HL-60/S4 (cell line): ENCODE data around the gene IQCE.

Experiments
- in situ Hi-C: fragments of 300-500 bp; cut with MboI; formaldehyde crosslinking; loops from 2 replicates; pipeline ENCODE4 v1.14.3; 2022; ENCODE audit warnings: low sequenced_read_pairs

Gene IQCE

GRCh38 chr7:2643386-2644219 is 84.8 kb downstream of the IQCE start:
- in situ Hi-C loops = no loop called here

GRCh38 chr7:2644220-2644561 is 85.4 kb downstream of the IQCE start:
- in situ Hi-C loops = no loop called here

- in situ Hi-C loops = no loop called here
These were observed 85.9 kb downstream of the IQCE start for GRCh38 chr7:2644562-2645273.

- in situ Hi-C loops = no loop called here
These were observed 86.6 kb downstream of the IQCE start for GRCh38 chr7:2645274-2645868.

GRCh38 chr7:2646336-2646679 is 87.5 kb downstream of the IQCE start:
- in situ Hi-C loops = no loop called here

GRCh38 chr7:2646680-2647571 is 88.1 kb downstream of the IQCE start:
- in situ Hi-C loops = no loop called here

- in situ Hi-C loops = no loop called here
These were observed 88.9 kb downstream of the IQCE start for GRCh38 chr7:2647594-2648172.

GRCh38 chr7:2649139-2649838 is 90.5 kb downstream of the IQCE start:
- in situ Hi-C loops = no loop called here

- in situ Hi-C loops = no loop called here
These were observed 91.2 kb downstream of the IQCE start for GRCh38 chr7:2649991-2650390.

GRCh38 chr7:2650451-2650850 is 91.7 kb downstream of the IQCE start:
- in situ Hi-C loops = no loop called here

GRCh38 chr7:2651336-2651735 is 92.6 kb downstream of the IQCE start:
- in situ Hi-C loops = no loop called here

- in situ Hi-C loops = no loop called here
These were observed 93.3 kb downstream of the IQCE start for GRCh38 chr7:2651847-2652735.

GRCh38 chr7:2652736-2653060 is 93.9 kb downstream of the IQCE start:
- in situ Hi-C loops = no loop called here

GRCh38 chr7:2654059-2654458 is 95.3 kb downstream of the IQCE start:
- in situ Hi-C loops = no loop called here

GRCh38 chr7:2655870-2656614 is 97.3 kb downstream of the IQCE start:
- in situ Hi-C loops = no loop called here

- in situ Hi-C loops = no loop called here
These were observed 98.4 kb downstream of the IQCE start for GRCh38 chr7:2657208-2657607.

GRCh38 chr7:2657920-2658671 is 99.3 kb downstream of the IQCE start:
- in situ Hi-C loops = no loop called here

GRCh38 chr7:2658941-2659340 is 100.2 kb downstream of the IQCE start:
- in situ Hi-C loops = no loop called here
